ENCODE results near the gene POLR2H. TPM values are rescaled to one million over a fixed set of nuclear protein-coding genes. Genes with fewer than 3 reads are reported as not detected.

POLR2H gene
- total RNA-seq, 1 experiment from 2014 or later, result 92.6 TPM

DNA sequence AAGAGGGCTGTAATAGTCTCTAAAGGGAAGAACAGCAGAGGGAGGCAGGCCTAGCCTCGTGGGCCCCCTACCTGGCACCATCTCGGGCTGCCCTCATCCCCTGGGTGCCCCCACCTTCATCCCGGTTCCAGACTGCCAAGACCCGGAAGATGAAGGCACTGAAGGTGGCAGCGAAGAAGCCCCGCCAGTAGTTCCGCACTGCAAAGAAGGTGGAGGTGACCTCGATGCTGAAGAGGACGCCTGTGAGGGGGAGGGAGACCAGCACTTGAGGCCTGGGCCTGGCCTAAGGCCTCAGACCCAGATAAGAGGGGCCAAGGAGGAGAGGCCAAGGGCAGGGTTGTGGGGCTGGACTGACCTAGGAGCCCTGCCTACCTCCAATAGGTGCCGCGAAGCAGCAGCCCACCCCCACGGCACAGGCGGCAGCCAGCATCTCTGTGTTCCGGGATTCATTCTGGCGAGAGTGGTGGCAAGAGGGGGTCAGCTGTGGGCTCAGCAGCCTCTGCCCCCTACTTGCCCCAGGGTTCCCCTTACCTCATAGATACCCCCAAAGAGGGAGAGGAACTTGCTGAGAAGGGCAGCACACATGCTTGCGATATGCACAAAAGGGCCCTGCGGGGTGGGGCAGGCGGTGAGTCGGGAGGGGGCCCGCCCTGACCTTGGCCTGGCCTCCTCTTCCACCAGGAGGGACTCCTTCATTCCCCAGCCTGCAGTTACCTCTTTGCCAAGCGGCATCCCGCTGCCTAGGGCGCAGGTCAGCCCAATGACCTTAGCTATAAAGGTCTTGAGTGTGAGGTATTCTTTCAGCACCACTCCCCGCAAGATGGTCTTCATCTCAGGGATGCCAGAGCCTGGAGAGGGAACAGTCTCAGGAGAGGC is 4.0 kb upstream of the POLR2H start:
- CTCF ChIA-PET, result interaction anchor here (0.6 kb wide), 1 partner anchor 462 kb away, joined by 7 read pairs; no protein-coding TSS in a partner anchor
- no peak for DNase-seq (ENCODE audit: low spot score)
- BruUV-seq (replicated peaks), result no TSS peak
- Histone ChIP-seq H3K9me3 (ENCODE audit: low read depth, low read length, poor library complexity, severe bottlenecking) (no peaks in the 10 kb centered on the region), H3K27me3 (replicated peaks; ENCODE audit: insufficient read depth, low read depth, low read length, poor library complexity) (no peaks in the 10 kb centered on the region), H3K27ac (ENCODE audit: low read depth, low read length, poor library complexity, severe bottlenecking) (no peak overlapping the region), H3K4me3 (ENCODE audit: low read depth, low read length, poor library complexity, severe bottlenecking) (no peak overlapping the region), H3K36me3 (ENCODE audit: insufficient read depth, low read length, poor library complexity, severe bottlenecking) (peaks cover under 1% of the 10 kb centered on the region), H3K4me1 (ENCODE audit: insufficient read depth, low read length, poor library complexity, severe bottlenecking) (peaks cover 11% of the 10 kb centered on the region)
- POLR2A ChIA-PET (ENCODE audit: low non-redundant PET), result no interaction called here
- intact Hi-C loops (cut with micrococcal nuclease; ENCODE audit: unreplicated experiment), result no loop called here
- TF ChIP-seq, protein P1, sequence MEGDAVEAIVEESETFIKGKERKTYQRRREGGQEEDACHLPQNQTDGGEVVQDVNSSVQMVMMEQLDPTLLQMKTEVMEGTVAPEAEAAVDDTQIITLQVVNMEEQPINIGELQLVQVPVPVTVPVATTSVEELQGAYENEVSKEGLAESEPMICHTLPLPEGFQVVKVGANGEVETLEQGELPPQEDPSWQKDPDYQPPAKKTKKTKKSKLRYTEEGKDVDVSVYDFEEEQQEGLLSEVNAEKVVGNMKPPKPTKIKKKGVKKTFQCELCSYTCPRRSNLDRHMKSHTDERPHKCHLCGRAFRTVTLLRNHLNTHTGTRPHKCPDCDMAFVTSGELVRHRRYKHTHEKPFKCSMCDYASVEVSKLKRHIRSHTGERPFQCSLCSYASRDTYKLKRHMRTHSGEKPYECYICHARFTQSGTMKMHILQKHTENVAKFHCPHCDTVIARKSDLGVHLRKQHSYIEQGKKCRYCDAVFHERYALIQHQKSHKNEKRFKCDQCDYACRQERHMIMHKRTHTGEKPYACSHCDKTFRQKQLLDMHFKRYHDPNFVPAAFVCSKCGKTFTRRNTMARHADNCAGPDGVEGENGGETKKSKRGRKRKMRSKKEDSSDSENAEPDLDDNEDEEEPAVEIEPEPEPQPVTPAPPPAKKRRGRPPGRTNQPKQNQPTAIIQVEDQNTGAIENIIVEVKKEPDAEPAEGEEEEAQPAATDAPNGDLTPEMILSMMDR (conservative IDR thresholded peaks at IDR 0.05; ENCODE audit: low read depth, low read length), result no peak
- TF ChIP-seq EZH2 (IDR thresholded peaks at IDR 0.05; ENCODE audit: borderline replicate concordance, low read depth, low read length, poor library complexity, severe bottlenecking), result no peak

DNA sequence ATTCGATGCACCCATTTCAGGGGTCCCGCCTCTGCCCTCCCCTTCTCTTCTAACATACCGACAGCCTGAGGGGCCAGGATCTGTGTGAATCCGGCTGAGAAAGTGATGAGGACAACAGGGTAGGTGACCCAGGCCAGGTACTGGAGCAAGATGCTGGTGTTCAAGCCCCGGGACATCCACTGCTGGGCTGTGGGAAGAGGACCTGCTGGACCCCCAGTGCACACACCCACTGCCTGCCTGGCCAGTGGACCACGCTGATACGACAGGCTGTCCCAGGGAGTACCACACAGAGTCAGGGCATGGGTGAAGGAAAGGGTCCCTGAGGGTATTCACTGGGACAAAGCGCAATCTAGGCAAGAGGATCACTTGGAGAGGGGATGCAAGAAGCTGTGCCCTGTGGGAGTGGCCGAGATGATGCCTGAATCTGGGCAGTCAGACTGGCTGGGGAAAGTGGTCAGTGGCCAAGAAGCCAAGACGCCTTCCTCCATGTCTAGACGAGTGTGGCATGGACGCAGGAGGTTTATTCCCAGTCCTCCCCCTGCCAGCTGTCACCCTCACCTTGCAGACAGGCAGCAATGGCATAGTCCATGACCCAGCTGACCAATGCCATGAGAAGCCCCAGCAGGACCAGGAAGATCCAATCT is 3.3 kb upstream of the POLR2H start:
- no peaks in the 10 kb centered on the region for H3K9me3 ChIP-seq (ENCODE audit: low read depth, low read length, poor library complexity, severe bottlenecking)
- TF ChIP-seq, protein P1 (conservative IDR thresholded peaks at IDR 0.05; ENCODE audit: low read depth, low read length), result no peak
- TF ChIP-seq EZH2 (IDR thresholded peaks at IDR 0.05; ENCODE audit: borderline replicate concordance, low read depth, low read length, poor library complexity, severe bottlenecking), result no peak
- H3K27me3 ChIP-seq (replicated peaks; ENCODE audit: insufficient read depth, low read depth, low read length, poor library complexity), result no peaks in the 10 kb centered on the region
- POLR2A ChIA-PET (ENCODE audit: low non-redundant PET), result no interaction called here
- no peak overlapping the region for H3K27ac ChIP-seq (ENCODE audit: low read depth, low read length, poor library complexity, severe bottlenecking)
- H3K36me3 ChIP-seq (ENCODE audit: insufficient read depth, low read length, poor library complexity, severe bottlenecking), result no peaks in the 10 kb centered on the region
- CTCF ChIA-PET, result no interaction called here
- H3K4me1 ChIP-seq (ENCODE audit: insufficient read depth, low read length, poor library complexity, severe bottlenecking), result peaks cover 11% of the 10 kb centered on the region
- BruUV-seq (replicated peaks), result no TSS peak
- intact Hi-C loops (cut with micrococcal nuclease; ENCODE audit: unreplicated experiment), result no loop called here
- H3K4me3 ChIP-seq (ENCODE audit: low read depth, low read length, poor library complexity, severe bottlenecking), result no peak overlapping the region
- no peak for DNase-seq (ENCODE audit: low spot score)

DNA sequence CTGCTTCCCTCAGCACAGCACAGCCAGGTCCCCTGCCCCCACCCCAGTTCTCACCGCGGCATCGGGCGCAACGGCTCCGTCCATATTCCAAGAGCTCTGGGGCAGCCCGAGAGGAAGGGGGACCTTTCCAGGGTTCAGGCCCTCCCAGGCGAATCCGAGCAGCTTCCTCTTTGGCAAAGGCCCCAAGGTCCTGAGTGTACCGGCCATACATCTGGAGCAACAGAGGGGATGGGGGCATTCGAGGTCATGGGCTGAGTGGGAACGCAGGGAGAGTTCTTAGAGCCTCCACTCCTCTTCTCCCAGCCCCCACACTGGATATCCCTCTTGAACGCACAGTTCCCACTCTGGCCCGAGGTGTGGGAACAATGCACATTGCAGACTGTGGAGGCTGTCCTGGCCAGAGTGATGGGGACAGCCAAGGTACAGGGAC is 2.6 kb upstream of the POLR2H start:
- intact Hi-C loops (cut with micrococcal nuclease; ENCODE audit: unreplicated experiment), result no loop called here
- Histone ChIP-seq H3K36me3 (ENCODE audit: insufficient read depth, low read length, poor library complexity, severe bottlenecking) (no peaks in the 10 kb centered on the region), H3K9me3 (ENCODE audit: low read depth, low read length, poor library complexity, severe bottlenecking) (no peaks in the 10 kb centered on the region), H3K27ac (ENCODE audit: low read depth, low read length, poor library complexity, severe bottlenecking) (no peak overlapping the region), H3K27me3 (replicated peaks; ENCODE audit: insufficient read depth, low read depth, low read length, poor library complexity) (no peaks in the 10 kb centered on the region), H3K4me1 (ENCODE audit: insufficient read depth, low read length, poor library complexity, severe bottlenecking) (peaks cover 11% of the 10 kb centered on the region), H3K4me3 (ENCODE audit: low read depth, low read length, poor library complexity, severe bottlenecking) (no peak overlapping the region)
- BruUV-seq (replicated peaks), result no TSS peak
- TF ChIP-seq EZH2 (IDR thresholded peaks at IDR 0.05; ENCODE audit: borderline replicate concordance, low read depth, low read length, poor library complexity, severe bottlenecking), result no peak
- TF ChIP-seq, protein P1 (conservative IDR thresholded peaks at IDR 0.05; ENCODE audit: low read depth, low read length), result no peak
- ChIA-PET POLR2A (ENCODE audit: low non-redundant PET) (no interaction called here), CTCF (no interaction called here)
- DNase-seq (ENCODE audit: low spot score), result no peak
